ENCODE measurements around the gene LILRB5. TPM values are rescaled to one million over a fixed set of nuclear protein-coding genes. Genes with fewer than 3 reads are reported as not detected.
"Not testable (repeated sequence)": the region's sequence is repeated elsewhere in the genome, so short reads cannot be mapped to it uniquely, and the experiment has no call there.

Gene LILRB5
- total RNA-seq, 3 donors from 2014 or later, result 2.0 to 46.4 (median 4.8) TPM

DNA sequence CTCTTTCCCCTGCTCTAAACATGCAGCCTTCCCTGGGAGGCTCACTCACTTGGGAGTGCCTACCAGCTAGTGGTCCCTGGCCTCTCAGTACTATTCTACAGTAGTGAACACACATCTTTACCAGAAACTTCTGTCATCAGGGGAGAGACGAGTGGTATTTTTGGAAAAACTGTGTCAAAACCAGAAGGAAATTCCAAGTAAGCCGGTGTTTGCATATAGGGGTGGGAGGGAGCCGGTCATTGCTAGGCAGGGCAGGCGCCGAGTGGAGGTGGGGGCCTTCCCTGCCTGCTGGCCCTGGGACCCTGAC, 49.4 kb downstream of the LILRB5 start:
- H3K27ac ChIP-seq, result peak overlapping the region; percentile 73 to 96
- no peaks in the 10 kb centered on the region for H3K27me3 ChIP-seq
- peak overlapping the region in 1 of 3 donors; percentile 45 for H3K4me3 ChIP-seq
- no peak for DNase-seq (ENCODE audit: low spot score in 2 of 2)
- intact Hi-C loops (cut with DNase I; ENCODE audit: low total_unique reads), result no loop called here
- peaks cover under 1 to 18% of the 10 kb centered on the region in 2 donors for H3K4me1 ChIP-seq
- peaks cover 4% of the 10 kb centered on the region for H3K36me3 ChIP-seq
- no peaks in the 10 kb centered on the region for H3K9me3 ChIP-seq
- TF ChIP-seq CTCF (IDR thresholded peaks at IDR 0.05) (no peak), POLR2A (IDR thresholded peaks at IDR 0.05) (no peak), POLR2AphosphoS5 (IDR thresholded peaks at IDR 0.05) (no peak)

DNA sequence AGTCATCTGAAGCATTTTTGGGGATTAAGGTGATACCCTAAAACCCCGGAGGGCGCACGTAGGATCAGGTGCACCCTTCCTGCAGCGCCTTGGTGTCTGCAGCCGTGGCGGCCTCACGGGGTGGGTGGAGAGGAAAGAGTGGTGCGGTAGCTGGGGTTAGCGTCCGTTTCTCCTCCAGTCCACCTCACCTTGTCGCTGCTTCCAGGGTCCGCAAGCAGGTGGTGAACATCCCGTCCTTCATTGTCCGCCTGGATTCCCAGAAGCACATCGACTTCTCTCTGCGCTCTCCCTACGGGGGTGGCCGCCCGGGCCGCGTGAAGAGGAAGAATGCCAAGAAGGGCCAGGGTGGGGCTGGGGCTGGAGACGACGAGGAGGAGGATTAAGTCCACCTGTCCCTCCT, 49.9 kb downstream of the LILRB5 start:
- H3K27me3 ChIP-seq; DNase-seq (ENCODE audit: low spot score in 2 of 2); intact Hi-C loops (cut with DNase I; ENCODE audit: low total_unique reads); H3K9me3 ChIP-seq; H3K36me3 ChIP-seq: not testable (repeated sequence)
- H3K4me3 ChIP-seq, result peak overlapping the region in 1 of 3 donors; percentile 45
- H3K27ac ChIP-seq, result peak overlapping the region; percentile 73 to 96
- H3K4me1 ChIP-seq, result peaks cover 5 to 18% of the 10 kb centered on the region in 2 donors

- DNase-seq (ENCODE audit: low spot score in 2 of 2), result no peak
- Histone ChIP-seq H3K27me3 (no peaks in the 10 kb centered on the region), H3K9me3 (no peaks in the 10 kb centered on the region), H3K27ac (peak overlapping the region; percentile 36 to 96), H3K4me1 (peaks cover 9 to 18% of the 10 kb centered on the region in 2 donors), H3K36me3 (peaks cover 4% of the 10 kb centered on the region), H3K4me3 (peak overlapping the region in 1 of 3 donors; percentile 45)
- TF ChIP-seq CTCF (IDR thresholded peaks at IDR 0.05) (no peak), POLR2AphosphoS5 (IDR thresholded peaks at IDR 0.05) (no peak), POLR2A (IDR thresholded peaks at IDR 0.05) (no peak)
- intact Hi-C loops (cut with DNase I; ENCODE audit: low total_unique reads), result no loop called here
Observed at GRCh38 chr19:54206831-54207177, 50.3 kb downstream of the LILRB5 start.

GRCh38 chr19:54206030-54206830, 50.8 kb downstream of the LILRB5 start:
- TF ChIP-seq CTCF (IDR thresholded peaks at IDR 0.05) (no peak), POLR2A (IDR thresholded peaks at IDR 0.05) (no peak), POLR2AphosphoS5 (IDR thresholded peaks at IDR 0.05) (no peak)
- no peak for DNase-seq (ENCODE audit: low spot score in 2 of 2)
- intact Hi-C loops (cut with DNase I; ENCODE audit: low total_unique reads), result no loop called here
- H3K27me3 ChIP-seq, result no peaks in the 10 kb centered on the region
- H3K9me3 ChIP-seq, result no peaks in the 10 kb centered on the region
- peak overlapping the region; percentile 36 to 96 for H3K27ac ChIP-seq
- peaks cover 4% of the 10 kb centered on the region for H3K36me3 ChIP-seq
- peaks cover 13 to 18% of the 10 kb centered on the region in 2 donors for H3K4me1 ChIP-seq
- H3K4me3 ChIP-seq, result peak overlapping the region in 1 of 3 donors; percentile 45

GRCh38 chr19:54204767-54205468, 52.2 kb downstream of the LILRB5 start:
- Histone ChIP-seq H3K4me1 (peaks cover 13 to 18% of the 10 kb centered on the region in 2 donors), H3K9me3 (no peaks in the 10 kb centered on the region), H3K27me3 (no peaks in the 10 kb centered on the region), H3K27ac (no peak overlapping the region), H3K4me3 (peak overlapping the region in 1 of 3 donors; percentile 93), H3K36me3 (peaks cover 4% of the 10 kb centered on the region)
- no peak for TF ChIP-seq POLR2A (IDR thresholded peaks at IDR 0.05)
- no peak for TF ChIP-seq CTCF (IDR thresholded peaks at IDR 0.05)
- TF ChIP-seq POLR2AphosphoS5 (IDR thresholded peaks at IDR 0.05), result no peak
- intact Hi-C loops (cut with DNase I; ENCODE audit: low total_unique reads), result no loop called here
- no peak for DNase-seq (ENCODE audit: low spot score in 2 of 2)

All from breast epithelium (tissue), 4 donors.